ENCODE data around the gene CCDC170. TPM values are rescaled to one million over a fixed set of nuclear protein-coding genes. Genes with fewer than 3 reads are reported as not detected.

CCDC170 gene
- total RNA-seq, 1 donor from 2014 or later = 4.1 TPM

GRCh38 chr6:151546941-151547659, 53.3 kb downstream of the CCDC170 start:
- DNase-seq = no peak

- no peak for DNase-seq
Observed at GRCh38 chr6:151548201-151548600, 54.4 kb downstream of the CCDC170 start.

GRCh38 chr6:151549790-151550189, 56.0 kb downstream of the CCDC170 start:
- DNase-seq = no peak

GRCh38 chr6:151550618-151551017, 56.8 kb downstream of the CCDC170 start:
- DNase-seq = no peak

- DNase-seq = no peak
Observed at GRCh38 chr6:151551223-151551857, 57.5 kb downstream of the CCDC170 start.

- DNase-seq = no peak
Observed at GRCh38 chr6:151553416-151554165, 59.8 kb downstream of the CCDC170 start.

GRCh38 chr6:151561238-151561637, 67.4 kb downstream of the CCDC170 start:
- DNase-seq = no peak

- DNase-seq = no peak
Observed at GRCh38 chr6:151564654-151565053, 70.8 kb downstream of the CCDC170 start.

- no peak for DNase-seq
Observed at GRCh38 chr6:151565940-151566339, 72.1 kb downstream of the CCDC170 start.

GRCh38 chr6:151566557-151566956, 72.7 kb downstream of the CCDC170 start:
- no peak for DNase-seq

GRCh38 chr6:151576633-151577032, 82.8 kb downstream of the CCDC170 start:
- DNase-seq = no peak

- no peak for DNase-seq
Observed at GRCh38 chr6:151577257-151577656, 83.4 kb downstream of the CCDC170 start.

GRCh38 chr6:151585741-151586140, 91.9 kb downstream of the CCDC170 start:
- no peak for DNase-seq

- DNase-seq = no peak
Observed at GRCh38 chr6:151589667-151590066, 95.8 kb downstream of the CCDC170 start.

- no peak for DNase-seq
Observed at GRCh38 chr6:151590742-151591141, 96.9 kb downstream of the CCDC170 start.

GRCh38 chr6:151592449-151593159, 98.8 kb downstream of the CCDC170 start:
- no peak for DNase-seq

GRCh38 chr6:151609146-151609902, 115.5 kb downstream of the CCDC170 start:
- no peak for DNase-seq

GRCh38 chr6:151610326-151610725, 116.5 kb downstream of the CCDC170 start:
- no peak for DNase-seq

GRCh38 chr6:151614630-151615029, 120.8 kb downstream of the CCDC170 start:
- DNase-seq = peak; percentile 19

- no peak for DNase-seq
Observed at GRCh38 chr6:151616091-151616513, 122.3 kb downstream of the CCDC170 start.

GRCh38 chr6:151616600-151616999, 122.8 kb downstream of the CCDC170 start:
- no peak for DNase-seq

- no peak for DNase-seq
Observed at GRCh38 chr6:151617539-151617938, 123.7 kb downstream of the CCDC170 start.

Measured in tongue (tissue), 2 donors.